Liver (tissue), 9 donors: ENCODE data around the gene PSG6. TPM values are rescaled to one million over a fixed set of nuclear protein-coding genes. Genes with fewer than 3 reads are reported as not detected.
"Not testable (repeated sequence)": the region's sequence is repeated elsewhere in the genome, so short reads cannot be mapped to it uniquely, and the experiment has no call there.

Experiments used
- DNase-seq: peaks from one replicate; pipeline ENCODE4 v3.0.0-alpha.2; 2017; ENCODE audit warnings: low spot score
- H3K27ac ChIP-seq, 2 donors: one replicate each; pipeline ENCODE4 v1.7.0; 2013; ENCODE audit warnings: inconsistent platforms in 2 of 2, low read length in 2 of 2, control low read depth in 1 of 2, low read depth in 1 of 2, mild to moderate bottlenecking in 1 of 2
- H3K27me3 ChIP-seq, 4 donors: one replicate each; pipeline versions ENCODE4 v1.6.1 to v1.7.0; 2013; ENCODE audit warnings: low read length in 3 of 4, inconsistent platforms in 1 of 4, mild to moderate bottlenecking in 1 of 4, moderate library complexity in 1 of 4; ENCODE audit not compliant: control insufficient read depth in 4 of 4, insufficient read depth in 4 of 4
- H3K36me3 ChIP-seq, 4 donors: one replicate each; pipeline versions ENCODE4 v1.6.1 to v1.7.0; 2013; ENCODE audit warnings: low read length in 3 of 4, mild to moderate bottlenecking in 3 of 4, low read depth in 1 of 4, moderate library complexity in 1 of 4; ENCODE audit not compliant: control insufficient read depth in 4 of 4, insufficient read depth in 3 of 4
- H3K4me1 ChIP-seq, 4 donors: one replicate each; pipeline versions ENCODE4 v1.6.1 to v1.7.0; 2013; ENCODE audit warnings: low read length in 3 of 4, mild to moderate bottlenecking in 3 of 4, moderate library complexity in 1 of 4; ENCODE audit not compliant: control insufficient read depth in 4 of 4, insufficient read depth in 4 of 4
- H3K4me3 ChIP-seq, 3 donors: one replicate each; pipeline versions ENCODE4 v1.6.1 to v1.7.0; 2013; ENCODE audit warnings: low read length in 3 of 3, control low read depth in 1 of 3, low read depth in 1 of 3, mild to moderate bottlenecking in 1 of 3
- H3K9ac ChIP-seq, 2 donors: one replicate each; pipeline ENCODE4 v1.7.0; 2013; ENCODE audit warnings: low read length in 2 of 2, mild to moderate bottlenecking in 2 of 2, moderate library complexity in 2 of 2, control low read depth in 1 of 2, low read depth in 1 of 2
- H3K9me3 ChIP-seq, 4 donors: one replicate each; pipeline versions ENCODE4 v1.6.1 to v1.7.0; 2013; ENCODE audit warnings: low read length in 3 of 4; ENCODE audit not compliant: control insufficient read depth in 4 of 4
- ATF3 ChIP-seq: IDR thresholded peaks from 2 replicates; pipeline ENCODE4 v1.6.1; 2016; ENCODE audit warnings: antibody characterized with exemption
- CTCF ChIP-seq: fragments of 150-350 bp; IDR thresholded peaks from 2 replicates; pipeline ENCODE4 v1.5.1; 2017; ENCODE audit warnings: improper control_type of control experiment, low read depth, low read length; ENCODE audit not compliant: missing input control
- EGR1 ChIP-seq, 2 donors: IDR thresholded peaks; 2 replicates each; pipeline ENCODE4 v1.6.1; 2016 to 2018; ENCODE audit warnings: antibody characterized with exemption in 2 of 2, low read depth in 2 of 2
- FOXA1 ChIP-seq: IDR thresholded peaks from 2 replicates; pipeline ENCODE4 v1.6.1; 2016; ENCODE audit warnings: antibody characterized with exemption
- FOXA2 ChIP-seq: IDR thresholded peaks from 2 replicates; pipeline ENCODE4 v1.6.1; 2016; ENCODE audit warnings: antibody characterized with exemption
- HNF4A ChIP-seq, 2 donors: conservative IDR thresholded peaks; 2 replicates each; pipeline ENCODE4 v1.6.1; 2016; ENCODE audit warnings: antibody characterized with exemption in 2 of 2, mild to moderate bottlenecking in 2 of 2
- HNF4G ChIP-seq: IDR thresholded peaks from 2 replicates; pipeline ENCODE4 v1.6.1; 2016; ENCODE audit warnings: antibody characterized with exemption
- MAX ChIP-seq: IDR thresholded peaks from 2 replicates; pipeline ENCODE4 v1.6.1; 2016; ENCODE audit warnings: antibody characterized with exemption
- NR2F2 ChIP-seq: IDR thresholded peaks from 2 replicates; pipeline ENCODE4 v1.6.1; 2016; ENCODE audit warnings: antibody characterized with exemption
- RAD21 ChIP-seq, 2 donors: IDR thresholded peaks; 2 replicates each; pipeline ENCODE4 v1.6.1; 2016; ENCODE audit warnings: antibody characterized with exemption in 2 of 2, mild to moderate bottlenecking in 2 of 2
- REST ChIP-seq: IDR thresholded peaks from 2 replicates; pipeline ENCODE4 v1.6.1; 2016; ENCODE audit warnings: antibody characterized with exemption, mild to moderate bottlenecking
- RXRA ChIP-seq, 2 donors: IDR thresholded peaks; 2 replicates each; pipeline ENCODE4 v1.6.1; 2017 to 2018; ENCODE audit warnings: antibody characterized with exemption in 2 of 2, mild to moderate bottlenecking in 1 of 2
- TAF1 ChIP-seq: conservative IDR thresholded peaks from 2 replicates; pipeline ENCODE4 v1.6.1; 2016; ENCODE audit warnings: antibody characterized with exemption, mild to moderate bottlenecking
- whole genome bisulfite sequencing: extraction: QIAGEN DNeasy Blood & Tissue Kit; methylation state at CpG from one replicate; pipeline ENCODE4 v1.1.7; 2013; 5-methylcytosine and 5-hydroxymethylcytosine counted together
- polyA plus RNA-seq, 2 donors: library from polyadenylated mRNA; stranded (reverse) in 1 of 2; unstranded in 1 of 2; fragments of 200-250 nt in 1 of 2; fragments of >200 nt in 1 of 2; fragmentation: Nextera tagmentation in 1 of 2; extraction: Ambion mirVana in 1 of 2; gene quantifications; one replicate each; pipeline versions ENCODE4 v1.2.1 to v1.2.3, GENCODE V29; 2013 to 2015
- total RNA-seq, 2 donors: library from RNA; depleted of rRNA; stranded (reverse); fragments of >200 nt; gene quantifications; one replicate each; pipeline ENCODE4 v1.2.3, GENCODE V29; 2014
- donor health status: healthy.
- donor health status: healthy.
- donor health status: healthy.
- donor health status: healthy.
- donor health status: healthy.

PSG6 gene
- total and polyA plus RNA-seq, 4 donors: not detected

GRCh38 chr19:42879613-42880012, 38.1 kb downstream of the PSG6 start, which contains the start of gene PSG1:
TSS of gene PSG1 (minus strand) at chr19:42879713. CDS start at chr19:42879581, 132 bp downstream.
- H3K4me3 ChIP-seq: no peak within 1 kb of the TSS
- WGBS: 68% methylated on average over 2 of the region's 2 CpGs
- DNase-seq: no peak
- H3K9me3 ChIP-seq: no peaks in the 10 kb centered on the region
- peaks cover 0 to 3% (median 0%) of the 10 kb centered on the region in 4 donors for H3K27me3 ChIP-seq
- H3K9ac ChIP-seq: no peak within 1 kb of the TSS
- H3K4me1 ChIP-seq: no peaks in the 10 kb centered on the region
- TF ChIP-seq MAX (no peak), FOXA2 (no peak), NR2F2 (no peak), TAF1 (no peak), REST (no peak), HNF4A (conservative IDR thresholded peaks at IDR 0.05) (no peak), FOXA1 (no peak), EGR1 (IDR thresholded peaks at IDR 0.05; ENCODE audit: low read depth in 2 of 2) (no peak), HNF4G (no peak), ATF3 (no peak), CTCF (no peak), RXRA (IDR thresholded peaks at IDR 0.05) (no peak), RAD21 (IDR thresholded peaks at IDR 0.05) (no peak)
- H3K27ac ChIP-seq: no peak within 1 kb of the TSS
- no peaks in the 10 kb centered on the region for H3K36me3 ChIP-seq

- not testable (repeated sequence) for H3K27ac ChIP-seq, H3K4me3 ChIP-seq, H3K9ac ChIP-seq, H3K4me1 ChIP-seq, H3K27me3 ChIP-seq, DNase-seq, H3K9me3 ChIP-seq, H3K36me3 ChIP-seq
Observed at GRCh38 chr19:42876596-42876995, 41.1 kb downstream of the PSG6 start.

- DNase-seq, H3K4me1 ChIP-seq, H3K27ac ChIP-seq, H3K9ac ChIP-seq, H3K27me3 ChIP-seq, H3K36me3 ChIP-seq, H3K4me3 ChIP-seq, H3K9me3 ChIP-seq: not testable (repeated sequence)
- WGBS: 42% methylated on average over 1 of the region's 1 CpG
Observed at GRCh38 chr19:42875881-42876280, 41.8 kb downstream of the PSG6 start.

- not testable (repeated sequence) for H3K9ac ChIP-seq, H3K27ac ChIP-seq
- WGBS: 70% methylated on average over 4 of the region's 4 CpGs
Observed at GRCh38 chr19:42874901-42875813, 42.5 kb downstream of the PSG6 start.

GRCh38 chr19:42874136-42874535, 43.6 kb downstream of the PSG6 start:
- H3K9me3 ChIP-seq, DNase-seq: not testable (repeated sequence)
- 79% methylated on average over 3 of the region's 3 CpGs for WGBS

More at GRCh38 chr19:42874901-42875813, 42.5 kb downstream of the PSG6 start:
- H3K27me3 ChIP-seq, H3K9me3 ChIP-seq, H3K4me3 ChIP-seq, H3K36me3 ChIP-seq, DNase-seq, H3K4me1 ChIP-seq: not testable (repeated sequence)

More at GRCh38 chr19:42874136-42874535, 43.6 kb downstream of the PSG6 start:
- H3K4me1 ChIP-seq, H3K4me3 ChIP-seq, H3K27me3 ChIP-seq, H3K27ac ChIP-seq, H3K36me3 ChIP-seq, H3K9ac ChIP-seq: not testable (repeated sequence)
